Mucosa of rectum (tissue), 2 donors: ENCODE data around the gene RCHY1.
"Not testable (repeated sequence)": the region's sequence is repeated elsewhere in the genome, so short reads cannot be mapped to it uniquely, and the experiment has no call there.

Source experiments
- H3K27ac ChIP-seq, 2 donors: one replicate each; pipeline ENCODE4 v1.7.0; 2013; ENCODE audit warnings: inconsistent platforms in 2 of 2, low read depth in 2 of 2, low read length in 2 of 2
- H3K27me3 ChIP-seq, 2 donors: one replicate each; pipeline ENCODE4 v1.7.0; 2013; ENCODE audit warnings: low read length in 2 of 2; ENCODE audit not compliant: control insufficient read depth in 2 of 2, insufficient read depth in 2 of 2
- H3K36me3 ChIP-seq, 2 donors: one replicate each; pipeline ENCODE4 v1.7.0; 2013; ENCODE audit warnings: low read length in 2 of 2; ENCODE audit not compliant: control insufficient read depth in 2 of 2, insufficient read depth in 2 of 2
- H3K4me1 ChIP-seq, 2 donors: one replicate each; pipeline ENCODE4 v1.7.0; 2013; ENCODE audit warnings: low read length in 2 of 2, mild to moderate bottlenecking in 1 of 2; ENCODE audit not compliant: control insufficient read depth in 2 of 2, insufficient read depth in 2 of 2
- H3K4me3 ChIP-seq, 2 donors: one replicate each; pipeline ENCODE4 v1.7.0; 2013; ENCODE audit warnings: low read length in 2 of 2
- H3K9ac ChIP-seq, 2 donors: one replicate each; pipeline ENCODE4 v1.7.0; 2013; ENCODE audit warnings: low read length in 2 of 2, low read depth in 1 of 2, mild to moderate bottlenecking in 1 of 2
- H3K9me3 ChIP-seq, 2 donors: one replicate each; pipeline ENCODE4 v1.7.0; 2013; ENCODE audit warnings: low read length in 2 of 2; ENCODE audit not compliant: control insufficient read depth in 2 of 2
- donor health status: healthy.
- donor health status: Normal muscosa, but diverticular disease.

RCHY1 gene

GRCh38 chr4:75544220-75544619, 30.0 kb upstream of the RCHY1 start:
- H3K4me3 ChIP-seq = not testable (repeated sequence)

DNA sequence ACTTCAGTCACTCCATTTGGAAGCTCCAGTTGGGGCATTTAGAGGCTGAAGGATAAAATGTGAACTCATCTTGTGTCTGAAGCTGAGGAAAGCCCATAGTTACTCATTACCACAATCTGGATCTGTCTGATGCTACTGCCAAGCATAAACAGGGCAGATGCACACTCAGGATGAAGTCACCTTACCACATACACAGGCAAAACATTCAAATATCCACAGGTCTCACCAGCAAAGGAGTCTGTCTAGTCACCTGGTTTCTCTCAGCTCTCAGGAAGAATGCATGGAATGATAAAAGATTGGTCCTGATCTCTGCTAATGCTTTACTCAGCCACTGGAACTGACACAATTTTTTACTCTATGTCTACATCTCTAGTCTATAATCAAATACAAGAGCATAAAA, 28.6 kb upstream of the RCHY1 start:
- Histone ChIP-seq H3K4me1 (no peaks in the 10 kb centered on the region), H3K9ac (no peak overlapping the region), H3K27ac (no peak overlapping the region), H3K36me3 (peaks cover 0 to 5% of the 10 kb centered on the region in 2 donors), H3K4me3 (no peak overlapping the region), H3K27me3 (no peaks in the 10 kb centered on the region), H3K9me3 (no peaks in the 10 kb centered on the region)

More at GRCh38 chr4:75544220-75544619, 30.0 kb upstream of the RCHY1 start:
- H3K36me3 ChIP-seq, H3K4me1 ChIP-seq, H3K27me3 ChIP-seq, H3K27ac ChIP-seq, H3K9ac ChIP-seq, H3K9me3 ChIP-seq: not testable (repeated sequence)

GRCh38 chr4:75537308-75537707, 23.1 kb upstream of the RCHY1 start:
- not testable (repeated sequence) for H3K4me1 ChIP-seq, H3K9me3 ChIP-seq, H3K36me3 ChIP-seq, H3K9ac ChIP-seq, H3K4me3 ChIP-seq, H3K27me3 ChIP-seq, H3K27ac ChIP-seq

DNA sequence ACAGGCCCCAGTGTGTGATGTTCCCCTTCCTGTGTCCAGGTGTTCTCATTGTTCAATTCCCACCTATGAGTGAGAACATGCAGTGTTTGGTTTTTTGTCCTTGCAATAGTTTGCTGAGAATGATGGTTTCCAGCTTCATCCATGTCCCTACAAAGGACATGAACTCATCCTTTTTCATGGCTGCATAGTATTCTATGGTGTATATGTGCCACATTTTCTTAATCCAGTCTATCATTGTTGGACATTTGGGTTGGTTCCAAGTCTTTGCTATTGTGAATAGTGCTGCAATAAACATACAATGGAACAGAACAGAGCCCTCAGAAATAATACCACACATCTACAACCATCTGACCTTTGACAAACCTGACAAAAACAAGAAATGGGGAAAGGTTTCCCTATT, 19.7 kb upstream of the RCHY1 start:
- not testable (repeated sequence) for H3K4me1 ChIP-seq, H3K4me3 ChIP-seq, H3K27ac ChIP-seq, H3K9me3 ChIP-seq, H3K9ac ChIP-seq, H3K27me3 ChIP-seq
- H3K36me3 ChIP-seq = peaks cover 14 to 15% of the 10 kb centered on the region in 2 donors

DNA sequence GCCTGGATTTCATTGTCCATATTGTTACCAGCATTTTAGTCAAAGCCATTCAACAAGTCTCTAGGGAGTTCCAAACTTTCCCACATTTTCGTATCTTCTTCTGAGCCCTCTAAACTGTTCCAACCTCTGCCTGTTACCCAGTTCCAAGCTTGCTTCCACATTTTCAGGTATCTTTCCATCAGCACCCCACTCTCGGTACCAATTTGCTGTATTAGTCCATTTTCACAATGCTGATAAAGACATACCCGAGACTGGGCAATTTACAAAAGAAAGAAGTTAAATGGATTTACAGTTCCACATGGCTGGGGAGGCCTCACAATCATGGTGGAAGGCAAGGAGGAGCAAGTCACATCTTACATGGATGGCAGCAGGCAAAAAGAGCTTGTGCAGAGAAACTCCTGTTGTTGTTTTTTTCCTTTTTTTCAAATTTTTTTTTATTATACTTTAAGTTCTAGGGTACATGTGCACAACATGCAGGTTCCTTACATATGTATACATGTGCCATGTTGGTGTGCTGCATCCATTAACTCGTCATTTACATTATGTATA, 19.2 kb upstream of the RCHY1 start:
- peaks cover 14 to 16% of the 10 kb centered on the region in 2 donors for H3K36me3 ChIP-seq
- not testable (repeated sequence) for H3K4me1 ChIP-seq, H3K9ac ChIP-seq, H3K4me3 ChIP-seq, H3K27me3 ChIP-seq, H3K27ac ChIP-seq, H3K9me3 ChIP-seq

DNA sequence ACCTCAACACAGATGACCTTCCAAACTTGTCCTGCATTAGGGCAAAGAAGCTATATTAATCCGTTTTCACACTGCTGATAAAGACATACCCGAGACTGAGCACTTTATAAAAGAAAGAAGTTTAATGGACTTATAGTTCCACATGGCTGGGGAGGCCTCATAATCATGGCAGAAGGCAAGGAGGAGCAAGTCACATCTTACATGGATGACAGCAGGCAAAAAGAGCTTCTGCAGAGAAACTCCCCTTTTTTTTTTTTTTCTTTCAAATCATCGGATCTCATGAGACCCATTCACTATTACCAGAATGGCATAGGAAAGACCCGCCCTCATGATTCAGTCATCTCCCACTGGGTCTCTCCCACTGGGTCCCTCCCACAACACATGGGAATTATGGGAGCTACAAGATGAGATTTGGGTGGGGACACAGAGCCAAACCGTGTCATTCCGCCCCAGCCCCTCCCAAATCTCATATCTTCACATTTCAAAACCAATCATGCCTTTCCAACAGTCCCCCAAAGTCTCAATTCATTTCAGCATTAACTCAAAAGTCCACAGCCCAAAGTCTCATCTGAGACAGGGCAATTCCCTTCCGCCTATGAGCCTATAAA, 17.4 kb upstream of the RCHY1 start:
- not testable (repeated sequence) for H3K4me3 ChIP-seq, H3K9me3 ChIP-seq, H3K27me3 ChIP-seq, H3K9ac ChIP-seq, H3K4me1 ChIP-seq, H3K27ac ChIP-seq
- peaks cover 27 to 28% of the 10 kb centered on the region in 2 donors for H3K36me3 ChIP-seq

GRCh38 chr4:75530556-75531322, 16.5 kb upstream of the RCHY1 start:
- no peak overlapping the region for H3K27ac ChIP-seq
- H3K9ac ChIP-seq = no peak overlapping the region
- H3K4me3 ChIP-seq = no peak overlapping the region
- no peaks in the 10 kb centered on the region for H3K9me3 ChIP-seq
- peaks cover 32 to 35% of the 10 kb centered on the region in 2 donors for H3K36me3 ChIP-seq
- no peaks in the 10 kb centered on the region for H3K27me3 ChIP-seq
- no peaks in the 10 kb centered on the region for H3K4me1 ChIP-seq

DNA sequence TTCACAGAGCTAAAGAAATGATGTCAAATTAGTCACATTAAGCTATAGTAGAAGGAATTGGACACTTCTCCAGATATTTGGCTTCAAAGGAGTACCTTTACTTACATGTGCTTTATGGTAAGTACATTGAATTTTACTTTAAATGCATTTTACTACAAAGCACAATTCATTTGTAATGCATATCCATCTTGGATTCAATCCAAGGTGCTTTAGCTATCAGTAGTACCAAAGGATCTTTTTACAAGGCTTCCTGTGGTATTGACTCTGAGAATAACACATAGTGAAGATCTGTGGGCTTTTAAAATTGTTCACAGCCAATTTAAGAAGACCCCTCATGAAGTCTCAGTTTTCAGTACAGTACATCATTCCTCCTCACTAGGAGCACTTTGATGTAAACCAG, 13.3 kb upstream of the RCHY1 start:
- Histone ChIP-seq H3K27me3 (no peaks in the 10 kb centered on the region), H3K4me1 (no peaks in the 10 kb centered on the region), H3K9ac (no peak overlapping the region), H3K36me3 (peaks cover 39 to 48% of the 10 kb centered on the region in 2 donors), H3K9me3 (no peaks in the 10 kb centered on the region), H3K4me3 (no peak overlapping the region), H3K27ac (no peak overlapping the region)

DNA sequence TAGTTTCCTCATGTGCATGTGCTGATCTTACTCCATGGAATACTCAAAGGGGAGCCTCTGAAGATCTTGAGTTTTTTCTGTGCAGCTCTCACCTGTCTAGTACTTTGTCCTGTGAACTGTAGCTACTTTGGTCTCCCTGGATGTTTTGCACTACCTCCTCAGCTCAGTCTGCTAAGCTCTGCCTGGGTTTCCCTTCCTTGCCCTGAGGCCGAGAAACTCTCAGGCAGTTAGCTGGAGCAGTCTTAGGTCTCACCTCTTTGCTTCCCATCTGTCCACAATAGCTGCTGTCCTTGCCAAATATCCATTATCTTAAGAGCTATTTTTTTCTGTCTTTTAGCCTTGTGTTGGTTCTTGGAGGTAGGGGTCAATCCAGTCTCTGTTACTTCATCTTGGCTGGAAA, 11.7 kb upstream of the RCHY1 start:
- no peaks in the 10 kb centered on the region for H3K27me3 ChIP-seq
- peaks cover 41 to 51% of the 10 kb centered on the region in 2 donors for H3K36me3 ChIP-seq
- H3K9me3 ChIP-seq = no peaks in the 10 kb centered on the region
- H3K4me3 ChIP-seq = no peak overlapping the region
- H3K9ac ChIP-seq = no peak overlapping the region
- H3K27ac ChIP-seq = no peak overlapping the region
- H3K4me1 ChIP-seq = no peaks in the 10 kb centered on the region

GRCh38 chr4:75525086-75525485, 10.9 kb upstream of the RCHY1 start:
- no peaks in the 10 kb centered on the region for H3K9me3 ChIP-seq
- H3K36me3 ChIP-seq = peaks cover 33 to 45% of the 10 kb centered on the region in 2 donors
- no peak overlapping the region for H3K9ac ChIP-seq
- no peaks in the 10 kb centered on the region for H3K4me1 ChIP-seq
- no peak overlapping the region for H3K27ac ChIP-seq
- H3K4me3 ChIP-seq = no peak overlapping the region
- no peaks in the 10 kb centered on the region for H3K27me3 ChIP-seq
